ENCODE results near the gene SART3. TPM values are rescaled to one million over a fixed set of nuclear protein-coding genes. Genes with fewer than 3 reads are reported as not detected.

SART3 gene
- total and polyA plus RNA-seq, 2 of the 8 experiments (the other 6 are each of a cell fraction or from before 2014, with no cell fraction given), result 16.0 to 103 TPM

DNA sequence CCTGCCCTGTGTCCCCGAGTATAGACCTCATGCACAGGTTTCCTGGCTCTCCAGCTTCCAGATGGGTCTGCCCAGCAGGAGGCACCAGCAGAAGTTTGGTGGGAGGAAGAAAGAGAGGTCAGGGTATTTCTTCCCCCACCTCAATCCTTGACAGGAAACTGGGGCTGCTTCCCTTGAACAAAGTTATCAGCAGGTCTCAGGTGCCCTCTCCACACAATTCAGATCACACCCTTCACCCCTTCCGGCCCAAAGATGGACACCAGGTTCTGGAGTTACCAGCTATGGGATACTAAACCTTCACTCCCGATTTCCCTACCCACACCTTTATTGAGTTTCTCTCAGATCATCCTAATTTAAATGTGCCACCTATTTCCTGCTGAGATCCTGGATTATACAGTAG is 1.2 kb downstream of the SART3 start:
- peaks cover 13 to 20% of the 10 kb centered on the region in 2 experiments for H4K20me1 ChIP-seq (replicated peaks in 1 of 2; ENCODE audit: control insufficient read depth in 1 of 2, insufficient read depth in 2 of 2, low read length in 2 of 2)
- POLR2A ChIA-PET (ENCODE audit: partially characterized antibody), result interaction anchor here (1.3 to 4.3 kb wide), 5 partner anchors 10 to 79 kb away, joined by 5 to 40 read pairs (median 6); no protein-coding TSS in a partner anchor
- no peak overlapping the region; the same call in 1 of the 2 replicates for H4K8ac ChIP-seq (ENCODE audit: extremely low read depth, insufficient read depth, low read length)
- no peak overlapping the region for H2AFZ ChIP-seq (ENCODE audit: low read length)
- H3K23ac ChIP-seq (ENCODE audit: insufficient read length), result no peak overlapping the region
- no peak overlapping the region for H3K14ac ChIP-seq (ENCODE audit: insufficient read length)
- H3K27ac ChIP-seq (ENCODE audit: low read depth, low read length), result no peak overlapping the region
- no peak overlapping the region for H2AK5ac ChIP-seq (ENCODE audit: low read depth, low read length)
- no peak overlapping the region for H4K5ac ChIP-seq (ENCODE audit: insufficient read length, low read depth, low read length)
- no peak overlapping the region; the same call in 1 of the 2 replicates for H2BK5ac ChIP-seq (ENCODE audit: low read depth, low read length)
- peaks cover 5 to 29% (median 7%) of the 10 kb centered on the region in 4 experiments for H3K36me3 ChIP-seq (ENCODE audit: control insufficient read depth in 2 of 4, insufficient read depth in 4 of 4, low read length in 3 of 4)
- 0 out of 2 replicates have a peak overlapping the region, but pooled peaks have one; percentile 32 for H2BK12ac ChIP-seq (ENCODE audit: low read depth, low read length)
- peaks cover 0 to 4% (median 0%) of the 10 kb centered on the region in 4 experiments; a peak in 1 of 7 replicates for H3K4me1 ChIP-seq (replicated peaks in 1 of 4; ENCODE audit: control insufficient read depth in 3 of 4, insufficient read depth in 4 of 4, low read length in 3 of 4)
- H3K4me3 ChIP-seq (ENCODE audit: extremely low read depth in 1 of 4, insufficient read depth in 2 of 4, low read depth in 3 of 4, low read length in 4 of 4), result peak overlapping the region; percentile 84 to 100 (median 94); a peak in 7 of 8 replicates
- TF ChIP-seq BACH1 (IDR thresholded peaks at IDR 0.05; ENCODE audit: low read length), result no peak
- TF ChIP-seq RXRA (IDR thresholded peaks at IDR 0.05; ENCODE audit: insufficient read depth, low read depth, low read length), result no peak
- 0 out of 2 replicates have a peak, but pooled peaks have one; percentile 15 for TF ChIP-seq POLR2AphosphoS5 (IDR thresholded peaks at IDR 0.05; ENCODE audit: low read depth, low read length)
- H3K27me3 ChIP-seq (replicated peaks in 1 of 4; ENCODE audit: control insufficient read depth in 3 of 4, extremely low read depth in 1 of 4, insufficient read depth in 3 of 4, low read length in 3 of 4), result no peaks in the 10 kb centered on the region
- H3K23me2 ChIP-seq (ENCODE audit: low read depth, low read length), result peaks cover 20% of the 10 kb centered on the region
- no peak overlapping the region for H3K4ac ChIP-seq (replicated peaks; ENCODE audit: insufficient read length, low read depth, low read length)
- CTCF ChIA-PET (ENCODE audit: partially characterized antibody), result interaction anchor here (0.7 to 24.3 kb wide), 3 partner anchors 54 to 897 kb away, joined by 3 to 523 read pairs (median 4); no protein-coding TSS in a partner anchor
- no peak overlapping the region for H3K18ac ChIP-seq (ENCODE audit: extremely low read depth, low read length)
- no peak overlapping the region for H3K56ac ChIP-seq (replicated peaks; ENCODE audit: insufficient read length, low read depth, low read length)
- H2BK15ac ChIP-seq (ENCODE audit: low read length), result no peak overlapping the region
- peaks cover 44 to 75% of the 10 kb centered on the region in 2 experiments for H3K79me2 ChIP-seq (ENCODE audit: control insufficient read depth in 1 of 2, insufficient read depth in 2 of 2, low read length in 2 of 2)
- 87% methylated on average over 3 of the region's 3 CpGs; no CpG with 5 or more reads in 1 of the 2 experiments for WGBS, 2 experiments (ENCODE audit: extremely low coverage in 1 of 2, insufficient coverage in 1 of 2, insufficient read length in 1 of 2, insufficient replicate concordance in 2 of 2, low coverage in 1 of 2, low lambda C conversion rate in 2 of 2, missing lambda C conversion rate in 1 of 2)
- DNase-seq (ENCODE audit: low read depth in 1 of 2, low spot score in 2 of 2), result no peak
- H2BK120ac ChIP-seq (replicated peaks; ENCODE audit: low read depth, low read length), result no peak overlapping the region
- peak overlapping the region; percentile 94 to 99 for H3K4me2 ChIP-seq (ENCODE audit: insufficient read depth in 1 of 2, low read depth in 2 of 2, low read length in 2 of 2)
- FAIRE-seq, result no peak
- H3K9ac ChIP-seq (replicated peaks in 1 of 4; ENCODE audit: extremely low read depth in 1 of 4, low read depth in 3 of 4, low read length in 3 of 4), result peak overlapping the region in 3 of 4 experiments; percentile 65 to 100 (median 100); a peak in 4 of 7 replicates
- H2BK20ac ChIP-seq (ENCODE audit: low read length), result no peak overlapping the region
- no peak overlapping the region for H4K91ac ChIP-seq (replicated peaks; ENCODE audit: insufficient read length, low read length)
- H3K9me3 ChIP-seq (ENCODE audit: insufficient read depth in 2 of 2, low read depth in 1 of 2, low read length in 1 of 2), result no peaks in the 10 kb centered on the region
- peaks cover 2% of the 10 kb centered on the region; the same call in 1 of the 2 replicates for H3K79me1 ChIP-seq (ENCODE audit: low read depth, low read length)

All from H1 (cell line).